ENCODE data around the gene CNTNAP2.

DNA sequence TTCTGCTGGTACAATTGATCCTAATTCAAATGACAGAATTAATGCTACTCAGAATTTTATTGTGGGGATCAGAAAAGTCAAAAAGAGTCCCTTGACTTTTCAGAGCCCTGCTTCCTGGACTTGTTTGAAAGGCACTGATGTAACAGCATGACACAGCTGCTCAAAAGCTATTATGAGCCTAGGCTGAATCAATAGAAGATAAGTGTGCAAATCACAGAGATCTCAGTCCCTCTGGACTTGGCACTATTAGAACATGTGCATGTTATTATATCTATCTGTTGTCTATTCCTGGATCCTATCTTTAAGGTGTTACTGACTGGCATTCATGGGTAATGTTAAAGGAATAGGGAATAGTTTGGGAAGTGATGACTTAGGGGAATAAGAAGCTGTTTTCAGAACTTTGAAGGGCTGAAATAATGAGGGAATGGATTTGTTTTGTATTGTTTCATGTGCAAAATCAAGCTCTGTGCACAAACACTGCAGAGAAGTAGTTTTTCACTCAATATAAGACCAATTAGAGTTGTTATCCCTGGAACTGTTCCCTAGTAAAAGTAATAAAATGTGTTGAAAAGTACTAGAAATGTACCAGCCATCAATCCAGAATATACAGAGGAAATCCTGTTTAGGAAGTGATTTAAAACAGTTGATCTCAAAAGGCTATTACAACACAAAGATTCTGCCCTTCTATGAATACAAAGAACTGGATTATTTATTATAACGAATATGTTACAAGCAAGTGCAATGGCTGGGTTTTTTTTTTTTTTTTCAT is 1659.1 kb downstream of the CNTNAP2 start:
- TF ChIP-seq, protein P1, sequence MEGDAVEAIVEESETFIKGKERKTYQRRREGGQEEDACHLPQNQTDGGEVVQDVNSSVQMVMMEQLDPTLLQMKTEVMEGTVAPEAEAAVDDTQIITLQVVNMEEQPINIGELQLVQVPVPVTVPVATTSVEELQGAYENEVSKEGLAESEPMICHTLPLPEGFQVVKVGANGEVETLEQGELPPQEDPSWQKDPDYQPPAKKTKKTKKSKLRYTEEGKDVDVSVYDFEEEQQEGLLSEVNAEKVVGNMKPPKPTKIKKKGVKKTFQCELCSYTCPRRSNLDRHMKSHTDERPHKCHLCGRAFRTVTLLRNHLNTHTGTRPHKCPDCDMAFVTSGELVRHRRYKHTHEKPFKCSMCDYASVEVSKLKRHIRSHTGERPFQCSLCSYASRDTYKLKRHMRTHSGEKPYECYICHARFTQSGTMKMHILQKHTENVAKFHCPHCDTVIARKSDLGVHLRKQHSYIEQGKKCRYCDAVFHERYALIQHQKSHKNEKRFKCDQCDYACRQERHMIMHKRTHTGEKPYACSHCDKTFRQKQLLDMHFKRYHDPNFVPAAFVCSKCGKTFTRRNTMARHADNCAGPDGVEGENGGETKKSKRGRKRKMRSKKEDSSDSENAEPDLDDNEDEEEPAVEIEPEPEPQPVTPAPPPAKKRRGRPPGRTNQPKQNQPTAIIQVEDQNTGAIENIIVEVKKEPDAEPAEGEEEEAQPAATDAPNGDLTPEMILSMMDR (IDR thresholded peaks at IDR 0.05) = no peak
- no peak for TF ChIP-seq POLR2A (IDR thresholded peaks at IDR 0.05)
